ENCODE measurements around the gene NRG3.
"Not testable (repeated sequence)": the region's sequence is repeated elsewhere in the genome, so short reads cannot be mapped to it uniquely, and the experiment has no call there.

NRG3 gene

DNA sequence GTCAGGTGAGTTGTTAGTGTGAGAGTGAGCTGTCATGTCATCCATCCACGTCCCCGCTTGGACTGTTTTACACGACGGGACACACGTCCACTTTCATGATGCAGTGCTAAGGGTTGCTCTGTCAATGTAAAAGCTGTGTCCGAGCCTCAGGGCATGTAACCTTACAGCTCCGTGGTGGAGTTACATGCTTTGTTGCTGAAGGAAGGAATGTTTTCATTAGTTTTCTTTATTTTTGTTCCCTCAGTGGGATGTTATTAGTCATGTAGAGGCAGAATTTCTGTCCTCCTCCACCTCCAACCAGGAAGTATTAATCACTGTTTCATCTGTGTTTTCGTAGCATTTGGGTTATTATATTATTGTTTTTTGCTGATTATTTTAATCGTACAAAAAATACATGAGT lies 88.6 kb downstream of the NRG3 start:
- DNase-seq: no peak

DNA sequence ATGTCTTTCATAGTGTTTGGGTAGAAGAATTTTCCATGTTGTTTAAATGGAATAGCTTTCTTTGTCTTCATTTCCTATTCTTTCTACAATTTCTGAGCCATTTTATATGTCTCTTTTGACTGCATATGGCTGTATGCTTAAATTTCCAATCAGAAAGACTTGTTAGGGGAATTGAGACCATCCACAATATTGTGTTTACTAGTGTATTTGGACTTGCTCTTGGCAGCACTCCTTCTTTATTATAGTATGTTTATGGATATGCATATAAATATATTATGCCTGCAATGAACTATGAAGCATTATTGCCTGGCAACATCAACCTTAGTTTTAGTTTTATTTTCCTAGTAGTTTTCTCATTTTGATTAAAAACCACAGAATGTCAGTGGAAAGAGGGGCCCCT lies 92.7 kb downstream of the NRG3 start:
- no peak for DNase-seq

DNA sequence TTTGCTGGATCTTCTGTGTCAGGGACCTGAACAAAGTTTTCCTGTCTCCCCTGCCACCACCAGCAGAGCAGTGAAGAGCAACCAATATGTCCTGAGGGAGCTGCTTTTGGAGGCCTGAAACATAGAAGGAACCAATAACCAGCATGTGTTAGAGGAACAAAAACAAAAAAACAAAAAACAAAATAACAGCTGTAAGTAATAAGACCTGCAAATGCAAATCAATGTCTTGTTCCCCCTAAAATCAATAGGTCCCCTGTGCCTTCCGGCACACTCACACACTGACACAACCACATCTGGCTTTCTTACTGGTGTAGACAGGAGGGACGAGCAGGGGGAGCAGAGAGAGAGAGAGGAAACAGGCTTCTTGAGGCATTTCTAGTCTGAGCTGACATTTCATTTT lies 94.1 kb downstream of the NRG3 start:
- DNase-seq: no peak

- no peak for DNase-seq
These were observed 103.2 kb downstream of the NRG3 start for GRCh38 chr10:81978238-81978637.

DNA sequence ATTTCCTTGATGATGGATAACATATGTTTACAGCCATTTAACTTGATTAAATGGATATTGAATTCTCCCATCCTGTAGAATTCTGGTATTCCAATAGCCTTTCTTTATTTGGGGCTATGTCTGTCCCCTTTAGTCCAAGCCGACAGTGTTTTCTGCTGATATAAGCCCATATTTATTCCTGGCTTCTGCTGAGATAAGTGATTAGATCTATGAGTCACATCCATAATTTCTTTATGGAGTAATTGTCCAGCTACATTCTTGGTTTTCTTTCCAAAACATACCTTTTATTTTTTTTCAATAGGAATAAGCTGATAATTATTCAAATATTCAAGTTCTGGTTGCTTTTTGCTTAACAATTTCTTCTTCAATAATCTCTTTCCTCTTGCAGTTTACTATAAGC lies 106.7 kb downstream of the NRG3 start:
- no peak for DNase-seq

- DNase-seq: no peak
These were observed 109.4 kb downstream of the NRG3 start for GRCh38 chr10:81984428-81984827.

GRCh38 chr10:81995254-81995653 lies 120.3 kb downstream of the NRG3 start:
- no peak for DNase-seq

GRCh38 chr10:81996927-81997326 lies 121.9 kb downstream of the NRG3 start:
- no peak for DNase-seq

GRCh38 chr10:82020999-82021398 lies 146.0 kb downstream of the NRG3 start:
- DNase-seq: no peak

DNA sequence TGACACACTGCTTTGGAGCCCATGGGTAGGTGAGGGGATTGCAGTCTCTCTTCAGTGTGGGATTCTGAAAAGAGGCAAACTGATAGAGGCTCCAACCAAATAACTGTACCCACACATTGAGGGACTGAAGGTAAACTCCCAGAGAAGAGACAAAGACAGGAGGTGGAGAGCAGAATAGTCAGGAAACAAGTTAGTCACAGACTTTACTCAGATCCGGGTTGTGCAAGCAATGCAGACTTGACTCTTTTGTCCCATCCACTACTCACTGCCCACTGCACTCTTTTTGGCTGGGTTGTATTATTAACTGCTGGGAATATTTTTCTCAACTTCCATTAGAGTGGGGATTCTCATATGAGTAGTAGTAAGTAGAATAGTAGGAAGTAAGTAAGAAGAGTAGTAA lies 152.7 kb downstream of the NRG3 start:
- no peak for DNase-seq

GRCh38 chr10:82037076-82037475 lies 162.1 kb downstream of the NRG3 start:
- no peak for DNase-seq

GRCh38 chr10:82038587-82038986 lies 163.6 kb downstream of the NRG3 start:
- DNase-seq: no peak

DNA sequence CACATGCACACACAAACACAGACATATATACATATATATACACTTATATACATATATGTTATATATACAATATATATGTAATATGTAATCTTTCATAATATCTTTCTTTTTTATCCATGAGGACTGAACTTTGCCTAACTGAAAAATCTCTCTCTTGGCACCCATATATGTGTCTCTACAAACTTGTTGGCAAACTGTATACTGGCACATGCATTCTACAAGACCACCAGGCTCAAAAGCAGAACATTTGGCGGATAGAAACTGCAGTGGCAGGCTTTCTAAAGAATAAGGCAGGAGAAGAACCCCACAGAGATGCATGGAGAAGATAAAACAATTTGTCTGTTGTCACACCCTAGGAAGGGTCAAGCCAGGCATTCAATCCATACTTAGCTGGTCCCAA lies 165.3 kb downstream of the NRG3 start:
- no peak for DNase-seq

DNA sequence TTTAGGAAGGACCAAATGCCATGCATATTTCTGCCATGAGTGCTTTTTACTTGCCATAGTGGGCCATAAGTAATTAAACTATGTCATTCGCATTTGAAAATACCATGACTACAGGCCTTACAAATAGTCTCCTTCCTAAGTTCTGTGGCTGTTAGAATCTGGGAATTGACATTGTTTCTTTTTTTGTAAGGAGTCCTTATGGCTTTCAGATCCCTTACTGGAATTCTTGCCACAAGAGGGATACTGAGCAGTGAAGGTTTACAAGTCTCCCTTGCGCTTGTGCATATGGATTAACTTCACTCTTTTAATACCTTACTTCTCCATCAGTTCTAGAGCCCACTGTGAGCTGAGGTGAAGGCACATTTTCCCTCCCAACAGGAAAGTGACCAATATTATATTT lies 166.0 kb downstream of the NRG3 start:
- no peak for DNase-seq

DNA sequence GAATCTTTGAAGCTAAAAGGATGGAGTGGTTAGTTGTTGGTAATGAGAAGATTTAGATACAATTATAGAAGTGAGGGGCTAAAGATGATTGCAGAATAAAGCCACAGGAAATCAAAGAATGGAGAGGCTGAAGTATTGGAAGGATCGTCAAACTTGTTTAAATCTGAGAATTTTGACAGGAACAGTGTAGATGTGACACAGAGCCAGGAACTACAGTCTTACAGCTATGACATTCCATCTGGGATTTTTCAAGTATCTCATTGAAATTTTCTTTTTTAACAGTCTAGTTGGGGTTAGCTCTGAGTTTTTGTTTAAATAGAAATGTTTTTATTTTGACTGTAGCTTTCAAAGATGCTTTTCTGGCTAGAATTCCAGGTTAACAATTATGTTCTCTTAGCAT lies 181.4 kb downstream of the NRG3 start:
- DNase-seq: no peak

DNA sequence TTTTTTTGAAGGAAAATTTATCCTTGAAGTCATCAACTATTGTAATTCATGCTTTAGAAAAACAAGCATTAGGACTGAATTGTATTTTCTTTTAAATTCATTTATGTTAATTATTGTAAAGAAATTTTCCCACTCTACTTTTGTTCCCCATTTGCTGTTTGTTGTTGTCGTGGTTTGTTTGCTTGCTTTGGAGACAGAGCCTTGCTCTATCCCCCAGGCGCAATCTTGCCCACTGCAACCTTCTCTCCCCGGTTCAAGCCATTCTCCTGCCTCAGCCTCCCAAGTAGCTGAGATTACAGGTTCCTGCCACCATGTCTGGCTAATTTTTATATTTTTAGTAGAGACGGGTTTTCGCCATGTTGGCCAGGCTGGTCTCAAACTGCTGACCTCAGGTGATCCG lies 192.2 kb downstream of the NRG3 start:
- DNase-seq: not testable (repeated sequence)

DNA sequence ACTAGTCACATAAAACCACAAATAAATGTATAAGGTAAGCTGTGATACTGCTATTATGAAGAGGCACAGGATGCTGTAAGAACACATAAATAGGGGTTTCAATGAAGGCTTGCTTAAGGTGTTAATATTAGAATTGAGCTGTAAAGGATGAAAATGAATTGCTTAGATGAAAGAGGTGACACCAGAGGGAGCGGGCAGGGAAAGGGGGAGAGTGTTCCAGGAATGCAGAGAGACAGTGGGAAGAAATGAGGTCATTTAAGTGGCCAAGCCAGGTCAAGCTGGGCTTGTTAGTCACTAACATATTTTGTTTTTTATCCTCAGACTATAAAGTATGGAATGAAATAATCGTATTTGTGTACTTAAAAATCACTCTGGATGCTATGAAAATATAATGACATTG lies 193.5 kb downstream of the NRG3 start:
- DNase-seq: no peak

- DNase-seq: no peak
These were observed 196.2 kb downstream of the NRG3 start for GRCh38 chr10:82071231-82071630.

- DNase-seq: no peak
These were observed 197.1 kb downstream of the NRG3 start for GRCh38 chr10:82072124-82072523.

DNA sequence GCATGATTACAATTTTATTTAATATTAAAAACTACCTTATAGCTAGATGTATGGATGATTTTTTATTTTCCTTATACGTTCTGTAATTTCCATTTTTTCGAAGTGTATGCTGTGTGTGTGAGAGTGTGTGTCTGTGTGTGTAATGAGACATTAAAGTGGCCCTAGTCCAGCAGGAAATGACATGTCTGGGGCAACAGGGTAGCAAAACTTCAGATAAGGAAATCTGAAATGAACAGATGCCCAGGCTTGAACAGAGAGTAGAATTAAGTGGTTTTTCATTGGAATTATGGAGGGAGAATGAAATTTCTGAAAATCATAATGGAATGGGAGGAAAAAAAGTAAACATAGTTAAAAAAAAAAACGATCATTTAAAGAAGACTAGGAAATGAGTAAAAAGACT lies 200.6 kb downstream of the NRG3 start:
- no peak for DNase-seq

- DNase-seq: no peak
These were observed 209.5 kb downstream of the NRG3 start for GRCh38 chr10:82084496-82084895.

GRCh38 chr10:82084904-82085303 lies 209.9 kb downstream of the NRG3 start:
- no peak for DNase-seq

DNA sequence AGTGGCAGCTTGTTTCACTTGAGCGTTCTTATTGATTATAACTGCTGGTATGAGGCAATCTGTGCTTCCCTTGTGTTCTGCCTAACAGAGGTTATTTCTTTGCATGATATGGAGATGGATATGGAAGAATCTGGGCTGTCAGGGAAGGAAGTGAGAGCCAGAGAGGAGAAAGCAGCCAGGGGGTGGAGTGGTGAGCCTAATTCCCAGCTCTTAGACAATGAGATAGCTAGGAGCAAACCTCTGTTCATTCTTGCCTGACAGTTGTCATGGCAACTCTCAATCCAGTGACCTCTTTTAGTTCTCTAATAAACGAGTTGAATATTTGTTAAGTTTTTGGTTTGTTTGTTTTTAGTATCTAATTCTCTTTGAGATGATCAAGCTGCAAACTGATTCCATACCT lies 214.3 kb downstream of the NRG3 start:
- no peak for DNase-seq

DNA sequence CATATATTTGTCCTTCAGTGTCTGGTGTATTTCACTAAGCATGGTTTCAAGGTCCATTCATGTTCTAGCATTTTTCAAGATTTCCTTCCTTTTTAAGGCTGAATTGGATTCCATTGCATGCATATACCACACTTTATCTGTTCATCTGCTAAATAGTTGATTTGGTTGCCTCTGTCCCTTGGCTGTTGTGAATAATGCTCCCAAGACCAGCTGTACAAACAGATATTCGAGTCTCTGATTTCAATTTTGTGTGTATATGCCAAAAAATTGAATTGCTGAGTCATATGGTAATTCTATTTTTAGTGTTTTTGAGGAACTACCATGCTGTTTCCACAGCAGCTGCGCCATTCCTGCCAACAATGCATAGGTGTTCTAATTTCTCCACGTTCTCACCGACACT lies 216.4 kb downstream of the NRG3 start:
- DNase-seq: no peak

- no peak for DNase-seq
These were observed 217.1 kb downstream of the NRG3 start for GRCh38 chr10:82092111-82092510.

DNA sequence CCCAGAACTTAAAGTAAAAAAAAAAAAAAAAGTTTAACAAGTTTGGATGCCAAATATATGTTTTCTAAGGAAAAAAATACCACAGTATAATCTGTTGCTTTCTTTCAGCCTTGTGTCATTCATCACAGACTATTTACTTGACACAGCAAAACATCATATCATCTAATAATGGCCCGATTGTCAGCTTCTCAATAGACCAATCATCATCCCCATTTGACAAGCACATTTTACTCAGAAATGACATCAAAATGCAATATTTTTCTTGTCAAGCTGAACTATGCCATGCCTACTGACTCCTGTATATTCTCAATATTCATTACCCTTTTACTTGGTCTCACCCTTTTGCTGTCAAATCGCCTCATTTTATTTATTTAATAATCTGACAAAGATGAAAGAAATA lies 249.7 kb downstream of the NRG3 start:
- no peak for DNase-seq

All from inflammatory macrophage treated with lipopolysaccharide for 1 hour (primary cell).